Heart left ventricle (tissue), 16 donors: ENCODE data around the gene FOXP1. TPM values are rescaled to one million over a fixed set of nuclear protein-coding genes. Genes with fewer than 3 reads are reported as not detected.
A peak's percentile ranks its signal among the peaks of the same experiment; 100 is the strongest.

Experiments
- ATAC-seq, 4 donors: fragments of 200-7000 bp; cut with Tn5 transposase; one replicate each; pipeline ENCODE4 v1.9.1; 2020 to 2022; ENCODE audit warnings: moderate library complexity in 4 of 4, mild to moderate bottlenecking in 3 of 4, moderate number of reproducible peaks in 1 of 4
- DNase-seq, 5 donors: peaks; one replicate each; pipeline ENCODE4 v3.0.0-alpha.2; 2020
- H3K27ac ChIP-seq, 12 donors: fragments of 200-600 bp; sonication (generic) in 4 of 12; one replicate each; pipeline versions ENCODE4 v1.5.0 to v1.8.0; 2016 to 2022; ENCODE audit warnings: mild to moderate bottlenecking in 2 of 12
- H3K27me3 ChIP-seq, 9 donors: fragments of 200-600 bp; sonication (generic) in 2 of 9; one replicate each; pipeline versions ENCODE4 v1.5.1 to v1.8.0; 2016 to 2022; ENCODE audit warnings: mild to moderate bottlenecking in 3 of 9
- H3K36me3 ChIP-seq, 9 donors: fragments of 200-600 bp; sonication (generic) in 2 of 9; one replicate each; pipeline versions ENCODE4 v1.5.0 to v1.8.0; 2018 to 2022; ENCODE audit warnings: mild to moderate bottlenecking in 2 of 9
- H3K4me1 ChIP-seq, 12 donors: fragments of 200-600 bp; sonication (generic) in 4 of 12; one replicate each; pipeline versions ENCODE4 v1.5.0 to v1.8.0; 2016 to 2022; ENCODE audit warnings: mild to moderate bottlenecking in 3 of 12
- H3K4me3 ChIP-seq, 12 donors: fragments of 200-600 bp; sonication (generic) in 4 of 12; one replicate each; pipeline versions ENCODE4 v1.5.0 to v1.8.0; 2017 to 2022; ENCODE audit warnings: mild to moderate bottlenecking in 9 of 12, moderate library complexity in 4 of 12
- H3K9me3 ChIP-seq, 12 donors: fragments of 200-600 bp; sonication (generic) in 4 of 12; one replicate each; pipeline versions ENCODE4 v1.5.0 to v1.8.0; 2016 to 2022; ENCODE audit warnings: mild to moderate bottlenecking in 1 of 12
- POLR2A ChIP-seq, 2 donors: fragments of 450-650 bp; IDR thresholded peaks; one replicate each; pipeline ENCODE4 v1.6.1; 2017; ENCODE audit warnings: antibody characterized with exemption in 2 of 2, mild to moderate bottlenecking in 2 of 2, moderate library complexity in 2 of 2
- WGBS, 4 donors: extraction: QIAGEN DNeasy Blood & Tissue Kit in 2 of 4; methylation state at CpG; one replicate each; pipeline versions ENCODE4 v1.1.5 to v1.1.7; 2013 to 2018; 5-methylcytosine and 5-hydroxymethylcytosine counted together
- intact Hi-C, 10 donors: fragments of 100-400 bp; cut with DNase I; formaldehyde crosslinking; loops; one replicate each; pipeline versions ENCODE4 v1.11.1 to v1.14.2; 2022
- polyA plus RNA-seq, 2 donors: library from polyadenylated mRNA; stranded (reverse); fragments of 200-250 nt; gene quantifications; one replicate each; pipeline ENCODE4 v1.2.3, GENCODE V29; 2013
- total RNA-seq, 9 donors: library from RNA; depleted of rRNA in 2 of 9; stranded (reverse); fragments of >200 nt in 2 of 9; fragmentation: NEBNext Ultra II Directional in 3 of 9; extraction: Animal tissue kit (Norgen Biotek cat#: 25700) in 3 of 9; gene quantifications; one replicate each; pipeline versions ENCODE4 v1.1.0 to v1.2.4, GENCODE V29; 2016 to 2023
- TF ChIP-seq, protein P1 (sequence below), 12 donors: fragments of 200-600 bp; sonication (generic) in 4 of 12; IDR thresholded peaks; one replicate each; pipeline versions ENCODE4 v1.5.0 to v1.8.0; 2018 to 2022; ENCODE audit warnings: antibody characterized with exemption in 12 of 12, mild to moderate bottlenecking in 5 of 12
- donor health status: ischemic (EF 13 %, LVEDD 7.1; RV severe dilation, severe dysfunction).
- donor health status: healthy with polysubstance abuse.
- donor health status: DM: no; HTN: yes; CAD: no.
- donor health status: DM: no; HTN: no; CAD: no.
- donor health status: ischemic (EF 25% LVEDD 6.9; RV normal size, moderate dysfunction).
- donor health status: ischemic (EF 25% LVEDD 5.7; RV mildly dilated, moderate dysfunction).
- donor health status: healthy.
- donor health status: DM: yes; HTN: yes; CAD: no.
- donor health status: ischemic (EF 35%, LVEDD 5.7; RV mildly dilated, moderate dysfunction).
- donor health status: nonischemic (EF 11% LVEDD 7.7; RV severe dilation, severe dysfunction).
- donor health status: DM: yes; HTN: yes; CAD: no.
- donor health status: PGD.
- donor health status: ischemic (EF 29% LVEDD 5.4; RV normal size, mild dysfunction).
- donor health status: nonischemic (EF 23%, LVEDD 6.1; RV moderate dilation, normal function).

FOXP1 gene
- total and polyA plus RNA-seq, 11 donors = 14.9 to 67.8 (median 41.1) TPM

DNA sequence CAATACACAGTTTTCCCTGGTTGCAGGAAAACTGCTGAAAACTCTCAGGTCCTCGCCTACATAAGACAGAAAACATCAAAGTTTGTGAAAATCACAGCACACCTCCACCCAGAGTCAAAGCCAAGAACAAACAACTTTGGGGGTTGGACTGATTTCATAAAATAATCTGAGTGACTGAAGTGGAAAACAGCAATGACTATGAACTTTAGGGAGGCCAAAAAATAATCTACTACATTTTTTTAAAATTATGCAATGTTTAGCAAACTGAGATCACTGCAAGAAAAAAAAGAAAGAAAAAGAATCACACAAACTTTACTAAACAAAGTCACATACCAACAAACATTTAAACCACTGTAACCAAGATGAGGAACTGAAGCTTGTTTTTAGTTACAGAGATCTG lies 15.9 kb upstream of the FOXP1 start:
- Histone ChIP-seq H3K27me3 (no peaks in the 10 kb centered on the region), H3K4me3 (no peak overlapping the region), H3K9me3 (no peaks in the 10 kb centered on the region), H3K36me3 (no peaks in the 10 kb centered on the region), H3K27ac (no peak overlapping the region), H3K4me1 (peaks cover 0 to 15% (median 0%) of the 10 kb centered on the region in 12 donors)
- WGBS, 4 donors = 72 to 83% (median 80%) methylated on average over 1 of the region's 1 CpG
- ATAC-seq (peak in 1 of 4 donors; percentile 39), DNase-seq (no peak)
- TF ChIP-seq, protein P1, sequence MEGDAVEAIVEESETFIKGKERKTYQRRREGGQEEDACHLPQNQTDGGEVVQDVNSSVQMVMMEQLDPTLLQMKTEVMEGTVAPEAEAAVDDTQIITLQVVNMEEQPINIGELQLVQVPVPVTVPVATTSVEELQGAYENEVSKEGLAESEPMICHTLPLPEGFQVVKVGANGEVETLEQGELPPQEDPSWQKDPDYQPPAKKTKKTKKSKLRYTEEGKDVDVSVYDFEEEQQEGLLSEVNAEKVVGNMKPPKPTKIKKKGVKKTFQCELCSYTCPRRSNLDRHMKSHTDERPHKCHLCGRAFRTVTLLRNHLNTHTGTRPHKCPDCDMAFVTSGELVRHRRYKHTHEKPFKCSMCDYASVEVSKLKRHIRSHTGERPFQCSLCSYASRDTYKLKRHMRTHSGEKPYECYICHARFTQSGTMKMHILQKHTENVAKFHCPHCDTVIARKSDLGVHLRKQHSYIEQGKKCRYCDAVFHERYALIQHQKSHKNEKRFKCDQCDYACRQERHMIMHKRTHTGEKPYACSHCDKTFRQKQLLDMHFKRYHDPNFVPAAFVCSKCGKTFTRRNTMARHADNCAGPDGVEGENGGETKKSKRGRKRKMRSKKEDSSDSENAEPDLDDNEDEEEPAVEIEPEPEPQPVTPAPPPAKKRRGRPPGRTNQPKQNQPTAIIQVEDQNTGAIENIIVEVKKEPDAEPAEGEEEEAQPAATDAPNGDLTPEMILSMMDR (IDR thresholded peaks at IDR 0.05) = no peak
- TF ChIP-seq POLR2A (IDR thresholded peaks at IDR 0.05) = no peak
- intact Hi-C loops = loop anchor here in 2 of 10 donors (10.0 kb wide), 2 partner anchors 885 to 1045 kb away; no protein-coding TSS in a partner anchor

DNA sequence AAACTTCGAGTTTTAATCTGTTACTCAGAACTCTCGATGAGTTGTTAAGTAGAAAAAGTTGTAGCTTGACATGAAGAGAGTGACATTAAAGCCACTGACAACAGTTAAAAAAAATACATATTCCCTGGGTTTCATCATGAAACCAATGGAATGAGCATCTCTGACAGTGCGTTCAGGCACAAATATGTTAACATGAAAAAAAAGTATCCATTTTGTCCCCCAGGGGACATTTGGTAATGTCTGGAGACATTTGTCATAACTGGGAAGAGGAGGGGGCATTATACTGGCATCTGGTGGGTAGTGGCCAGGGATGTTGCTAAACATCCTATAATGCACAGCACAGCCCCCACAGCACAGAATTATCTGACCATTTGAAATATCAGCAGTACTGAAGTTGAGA lies 14.8 kb upstream of the FOXP1 start:
- DNase-seq (no peak), ATAC-seq (no peak)
- no peak for TF ChIP-seq POLR2A (IDR thresholded peaks at IDR 0.05)
- TF ChIP-seq, protein P1 (IDR thresholded peaks at IDR 0.05) = no peak
- 83 to 90% (median 87%) methylated on average over 3 of the region's 3 CpGs for WGBS, 4 donors
- Histone ChIP-seq H3K4me1 (peaks cover 0 to 15% (median 0%) of the 10 kb centered on the region in 12 donors), H3K4me3 (no peak overlapping the region), H3K27me3 (no peaks in the 10 kb centered on the region), H3K9me3 (no peaks in the 10 kb centered on the region), H3K36me3 (no peaks in the 10 kb centered on the region), H3K27ac (no peak overlapping the region)
- intact Hi-C loops = loop anchor here in 2 of 10 donors (10.0 kb wide), 2 partner anchors 883 to 1043 kb away; no protein-coding TSS in a partner anchor

DNA sequence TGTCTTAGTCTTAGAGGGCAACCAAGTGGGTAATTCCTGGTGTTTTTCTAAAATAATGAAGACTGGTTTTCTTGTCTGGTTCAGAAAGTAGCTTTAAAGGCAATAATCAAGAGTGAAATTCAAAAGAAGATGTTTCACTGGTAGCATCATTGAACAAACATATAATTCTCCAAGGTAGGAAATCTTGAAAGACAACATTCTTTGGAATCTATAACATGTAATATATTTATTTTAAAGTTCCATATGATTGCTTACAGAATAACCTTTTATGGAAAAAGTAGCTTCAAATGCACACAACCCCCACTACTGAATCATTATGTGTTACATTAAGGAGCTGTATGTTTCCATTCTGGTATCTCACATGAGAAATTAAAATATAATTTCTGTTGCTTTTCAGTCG lies 13.8 kb upstream of the FOXP1 start:
- no peaks in the 10 kb centered on the region for H3K9me3 ChIP-seq
- H3K27me3 ChIP-seq = no peaks in the 10 kb centered on the region
- ATAC-seq (no peak), DNase-seq (no peak)
- TF ChIP-seq POLR2A (IDR thresholded peaks at IDR 0.05) = no peak
- TF ChIP-seq, protein P1 (IDR thresholded peaks at IDR 0.05) = no peak
- no peaks in the 10 kb centered on the region for H3K36me3 ChIP-seq
- H3K4me1 ChIP-seq = peaks cover 0 to 15% (median 0%) of the 10 kb centered on the region in 12 donors
- intact Hi-C loops = loop anchor here in 2 of 10 donors (10.0 kb wide), 2 partner anchors 882 to 1042 kb away; no protein-coding TSS in a partner anchor
- no peak overlapping the region for H3K27ac ChIP-seq
- no peak overlapping the region for H3K4me3 ChIP-seq
- 93 to 100% (median 96%) methylated on average over 1 of the region's 1 CpG for WGBS, 4 donors

DNA sequence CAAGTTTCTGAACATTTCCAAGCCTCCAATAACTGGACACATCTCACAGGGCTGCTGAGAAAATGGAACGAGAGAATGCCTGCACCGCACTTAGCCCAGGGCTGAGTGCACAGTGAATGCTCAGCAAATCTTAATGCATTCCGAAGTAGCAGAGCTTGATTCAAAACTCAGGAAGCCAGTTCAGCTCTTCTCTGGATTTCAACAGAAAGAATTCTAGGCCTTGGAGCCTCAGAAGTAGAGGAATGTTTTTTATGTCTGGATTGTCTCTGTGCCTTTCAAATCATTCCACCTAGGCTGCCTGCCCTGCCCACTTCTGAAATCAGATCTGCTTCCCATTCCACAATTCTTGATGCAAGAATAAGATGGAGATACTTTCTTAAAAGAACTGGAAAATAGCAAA lies 9.6 kb upstream of the FOXP1 start:
- intact Hi-C loops = loop anchor here in 3 of 10 donors (5.0 to 10.0 kb wide), 4 partner anchors 878 to 1061 kb away; no protein-coding TSS in a partner anchor
- Histone ChIP-seq H3K27me3 (no peaks in the 10 kb centered on the region), H3K9me3 (peaks cover 0 to 3% (median 0%) of the 10 kb centered on the region in 12 donors), H3K27ac (no peak overlapping the region), H3K4me3 (no peak overlapping the region), H3K36me3 (no peaks in the 10 kb centered on the region), H3K4me1 (no peaks in the 10 kb centered on the region)
- WGBS, 4 donors = 93 to 100% (median 95%) methylated on average over 3 of the region's 3 CpGs
- no peak for TF ChIP-seq POLR2A (IDR thresholded peaks at IDR 0.05)
- TF ChIP-seq, protein P1 (IDR thresholded peaks at IDR 0.05) = no peak
- ATAC-seq = no peak
- DNase-seq = no peak
